Daoy (cell line): ENCODE results near the gene NAPB. TPM values are rescaled to one million over a fixed set of nuclear protein-coding genes. Genes with fewer than 3 reads are reported as not detected.
A peak's percentile ranks its signal among the peaks of the same experiment; 100 is the strongest.

Source experiments
- DNase-seq: peaks from one replicate; pipeline ENCODE4 v3.0.0-alpha.2; 2015; ENCODE audit warnings: low read depth
- total RNA-seq: library from RNA; depleted of rRNA; stranded (reverse); fragments of >200 nt; shearing (Covaris generic); gene quantifications from 2 replicates; pipeline ENCODE4 v1.2.3, GENCODE V29; 2014; rRNA removed

NAPB gene
- total RNA-seq, 1 experiment from 2014 or later = 4.8 TPM

DNA sequence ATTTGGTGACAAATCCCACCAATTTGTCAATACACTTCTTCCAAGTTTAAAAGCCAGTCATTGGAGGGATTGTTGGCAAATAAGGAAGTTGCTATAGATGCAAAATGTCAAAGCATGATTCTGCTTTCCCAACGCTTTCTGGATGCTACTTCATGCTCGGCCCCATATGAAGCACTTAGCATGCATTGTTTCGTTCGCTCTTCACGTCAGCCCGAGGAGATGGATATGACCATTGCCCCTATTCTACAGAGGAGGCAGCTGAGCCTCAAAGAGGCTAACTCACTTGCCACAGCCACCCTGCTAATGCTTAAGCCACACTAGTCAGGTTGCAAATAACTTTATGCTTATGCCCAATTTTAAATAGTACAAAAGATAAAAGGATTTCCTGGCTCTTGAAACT lies 73.5 kb downstream of the NAPB start:
- DNase-seq = no peak

DNA sequence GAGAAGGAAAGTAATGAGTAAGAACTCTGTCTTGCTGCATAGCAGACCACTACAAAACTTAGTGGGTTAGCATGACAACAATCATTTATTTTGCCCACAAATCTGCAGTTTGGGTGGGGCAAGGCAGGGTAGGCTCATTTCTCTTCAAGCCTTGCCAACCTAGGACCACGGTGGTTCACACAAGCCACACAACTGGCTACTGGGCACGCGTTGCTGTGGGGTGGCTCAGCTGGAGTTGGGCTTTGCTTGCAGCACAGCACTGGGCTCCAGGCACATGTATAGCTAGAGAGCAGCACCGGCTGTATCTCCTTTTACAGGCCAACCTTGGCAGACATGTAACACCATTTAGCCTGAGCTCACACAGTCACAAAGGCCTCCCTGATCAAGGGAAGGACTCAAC lies 75.3 kb downstream of the NAPB start:
- no peak for DNase-seq

DNA sequence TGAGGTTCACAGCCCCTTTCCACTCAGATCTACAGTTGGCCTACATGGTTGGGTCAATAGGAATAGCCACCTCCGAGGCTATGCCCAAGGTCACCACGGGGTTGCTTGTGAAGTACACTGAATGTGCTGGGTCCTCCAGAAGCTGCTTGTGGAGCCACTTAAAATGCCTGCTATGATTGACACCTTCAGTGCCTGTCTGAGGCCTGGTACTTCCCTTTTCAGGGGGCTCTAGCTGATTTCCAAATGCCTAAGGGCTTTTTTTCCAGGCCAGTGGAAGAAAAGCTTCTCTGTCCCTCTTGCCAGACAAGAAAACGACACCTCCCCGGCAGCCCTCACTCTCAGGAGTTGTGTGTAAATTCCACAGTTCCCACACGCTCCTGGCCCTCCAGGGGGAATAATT lies 77.0 kb downstream of the NAPB start:
- no peak for DNase-seq

DNA sequence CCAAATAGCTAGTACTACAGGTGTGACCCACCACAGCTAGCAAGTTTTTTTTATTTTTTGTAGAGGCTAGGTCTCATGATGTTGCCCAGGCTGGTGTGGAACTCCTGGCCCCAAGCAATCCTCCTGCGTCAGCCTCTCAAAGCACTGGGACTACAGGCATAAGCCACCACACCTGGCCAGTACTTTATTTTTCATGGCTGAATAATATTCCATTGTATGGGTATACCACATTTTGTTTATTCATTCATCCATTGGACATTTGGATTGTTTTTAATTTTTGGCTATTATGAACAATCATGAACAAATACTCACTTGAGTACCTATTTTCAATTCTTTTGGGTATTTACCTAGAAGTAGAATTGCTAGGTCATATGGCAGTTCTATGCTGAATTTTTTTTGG lies 77.7 kb downstream of the NAPB start:
- no peak for DNase-seq

DNA sequence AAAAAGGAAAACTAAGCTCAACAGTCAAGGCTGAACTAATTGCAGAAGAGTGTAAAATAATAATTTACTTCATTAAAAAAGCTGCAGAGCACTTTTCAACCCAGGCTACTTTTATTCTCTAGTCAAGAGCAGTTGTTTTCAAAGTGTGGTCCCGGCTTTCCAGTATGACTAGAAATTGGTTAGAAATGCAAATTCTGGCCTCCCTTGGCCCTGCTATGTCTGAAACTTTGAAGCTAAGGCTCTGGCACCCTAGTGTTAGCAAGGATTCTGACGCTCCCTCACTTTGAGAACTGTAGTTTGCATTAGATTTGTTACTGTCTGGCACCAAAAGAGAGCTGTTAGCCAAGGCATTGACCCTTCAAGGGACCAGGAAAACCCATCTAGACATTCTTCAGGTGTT lies 80.2 kb downstream of the NAPB start:
- DNase-seq = no peak

DNA sequence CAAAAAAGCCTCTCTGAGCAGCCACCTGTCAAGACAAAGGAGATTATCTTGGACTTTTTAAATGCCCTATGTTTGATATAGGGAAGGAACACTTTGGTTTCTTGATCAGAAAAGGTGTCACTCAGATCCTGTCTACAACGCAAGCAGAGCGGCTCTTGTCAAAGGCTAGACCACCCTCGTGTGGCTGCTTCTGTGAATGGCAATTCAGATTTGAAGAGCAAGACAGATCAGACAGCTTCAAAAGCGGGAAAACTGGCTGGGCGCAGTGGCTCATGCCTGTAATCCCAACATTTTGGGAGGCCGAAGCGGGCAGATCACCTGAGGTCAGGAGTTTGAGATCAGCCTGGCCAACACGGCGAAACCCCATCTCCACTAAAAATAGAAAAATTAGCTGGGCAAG lies 80.8 kb downstream of the NAPB start:
- peak; percentile 72 for DNase-seq

DNA sequence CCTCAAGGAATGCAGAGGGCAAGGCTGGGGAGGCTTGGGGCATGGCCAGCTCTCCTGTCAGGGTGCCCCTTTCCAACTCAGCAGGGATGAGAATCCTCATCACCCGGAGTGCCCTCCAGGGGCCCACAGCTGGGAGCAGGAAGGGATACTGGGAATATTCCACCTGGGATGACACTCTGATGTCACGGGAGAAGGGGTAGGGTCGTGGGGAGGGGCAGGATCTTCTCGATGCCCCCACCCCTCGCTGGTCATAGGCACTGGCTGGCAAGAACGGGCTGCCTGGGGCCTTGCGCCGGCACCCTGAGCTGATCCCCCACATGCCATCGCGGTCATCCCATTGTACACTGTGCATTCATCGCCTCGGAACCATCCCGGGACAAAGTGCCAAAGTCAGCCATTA lies 81.3 kb downstream of the NAPB start:
- DNase-seq = no peak

DNA sequence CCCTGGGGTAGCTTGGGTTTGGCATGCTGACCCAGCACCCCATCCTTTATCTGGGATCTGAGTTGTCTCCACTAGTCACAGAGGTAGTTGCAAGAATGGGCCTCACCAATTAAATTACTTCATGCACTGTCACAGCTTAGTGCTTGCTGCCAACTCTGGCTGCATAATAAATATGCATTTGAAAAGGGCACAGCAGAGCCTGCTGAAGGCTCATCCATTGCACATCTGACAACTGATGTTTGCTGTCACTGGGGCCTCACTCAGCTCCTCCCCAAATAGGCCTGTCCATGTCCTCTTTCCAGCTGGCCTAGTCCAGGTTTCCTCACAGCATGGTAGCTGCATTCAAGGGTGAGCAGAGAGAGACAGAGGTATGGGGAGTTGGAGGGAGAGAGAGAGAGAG lies 84.0 kb downstream of the NAPB start:
- DNase-seq = no peak

DNA sequence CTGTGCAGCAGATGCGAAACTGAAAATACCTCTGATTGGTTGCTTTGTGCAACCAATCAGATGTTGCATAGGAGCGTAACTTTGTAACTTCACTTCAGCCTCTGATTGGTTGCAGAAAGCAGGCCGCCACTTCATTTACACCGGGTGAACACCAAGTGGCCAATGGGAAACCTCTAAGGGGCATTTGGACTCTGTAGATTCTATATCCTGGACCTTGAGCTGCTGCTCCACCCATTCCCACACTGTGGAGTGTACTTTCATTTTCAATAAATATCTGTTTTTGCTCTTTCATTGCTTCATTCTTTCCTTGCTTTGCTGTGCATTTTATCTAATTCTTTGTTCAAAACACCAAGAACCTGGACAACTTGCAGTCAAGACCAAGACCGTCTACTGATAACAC lies 84.8 kb downstream of the NAPB start:
- DNase-seq = no peak

DNA sequence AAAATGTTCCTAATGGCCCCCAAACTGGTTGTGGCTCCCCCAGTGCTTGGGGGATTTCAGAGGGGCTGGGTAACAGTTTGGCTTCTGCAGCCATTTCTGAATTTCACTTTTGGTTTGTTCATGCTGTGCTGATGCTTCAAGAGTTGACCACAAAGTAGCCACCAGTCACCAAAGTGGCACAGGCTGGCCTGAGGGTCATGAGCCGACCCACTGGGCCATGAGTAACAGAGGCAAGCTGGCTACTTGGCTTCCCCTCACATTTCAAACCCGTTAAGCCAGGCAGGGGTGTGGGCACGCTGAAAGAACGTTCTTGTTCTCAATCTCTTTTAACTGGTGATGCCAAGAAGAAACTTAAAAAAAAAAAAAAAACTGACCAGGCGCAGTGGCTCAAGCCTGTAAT lies 85.8 kb downstream of the NAPB start:
- no peak for DNase-seq

DNA sequence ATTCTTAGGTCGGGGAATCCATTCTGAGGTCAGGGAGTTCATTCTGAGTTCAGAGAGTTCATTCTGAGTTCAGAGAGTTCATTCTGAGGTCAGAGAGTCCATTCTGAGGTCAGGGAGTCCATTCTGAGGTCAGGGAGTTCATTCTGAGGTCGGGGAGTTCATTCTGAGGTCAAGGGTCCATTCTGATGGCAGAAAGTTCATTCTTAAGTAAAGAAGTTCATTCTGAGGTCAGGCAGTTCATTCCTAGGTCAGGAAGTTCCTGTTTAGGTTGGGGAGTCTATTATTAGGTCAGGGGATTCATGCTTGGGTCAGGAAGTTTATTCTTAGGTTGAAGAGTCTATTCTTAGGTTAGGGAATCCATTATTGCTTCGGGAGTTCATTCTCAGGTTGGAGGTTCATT lies 87.2 kb downstream of the NAPB start:
- DNase-seq = no peak

DNA sequence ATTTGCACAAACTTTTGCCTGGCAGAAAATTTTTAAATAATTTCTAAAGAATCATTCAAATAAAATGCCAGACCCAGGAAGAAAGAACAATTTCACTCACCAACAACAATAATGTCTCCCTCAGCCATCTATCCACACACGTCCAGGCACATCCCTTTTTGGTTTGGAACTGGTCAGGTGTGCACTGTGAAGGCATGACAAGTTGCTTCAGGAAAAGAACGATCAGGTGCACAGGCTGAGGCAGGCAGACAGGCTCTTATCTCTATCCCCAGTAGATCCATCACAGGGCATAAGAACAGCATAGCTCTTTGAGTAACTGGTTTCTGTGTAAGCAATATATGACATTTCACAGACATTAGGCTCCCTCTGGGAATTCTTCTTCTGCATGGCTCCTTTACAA lies 88.8 kb downstream of the NAPB start:
- DNase-seq = no peak

DNA sequence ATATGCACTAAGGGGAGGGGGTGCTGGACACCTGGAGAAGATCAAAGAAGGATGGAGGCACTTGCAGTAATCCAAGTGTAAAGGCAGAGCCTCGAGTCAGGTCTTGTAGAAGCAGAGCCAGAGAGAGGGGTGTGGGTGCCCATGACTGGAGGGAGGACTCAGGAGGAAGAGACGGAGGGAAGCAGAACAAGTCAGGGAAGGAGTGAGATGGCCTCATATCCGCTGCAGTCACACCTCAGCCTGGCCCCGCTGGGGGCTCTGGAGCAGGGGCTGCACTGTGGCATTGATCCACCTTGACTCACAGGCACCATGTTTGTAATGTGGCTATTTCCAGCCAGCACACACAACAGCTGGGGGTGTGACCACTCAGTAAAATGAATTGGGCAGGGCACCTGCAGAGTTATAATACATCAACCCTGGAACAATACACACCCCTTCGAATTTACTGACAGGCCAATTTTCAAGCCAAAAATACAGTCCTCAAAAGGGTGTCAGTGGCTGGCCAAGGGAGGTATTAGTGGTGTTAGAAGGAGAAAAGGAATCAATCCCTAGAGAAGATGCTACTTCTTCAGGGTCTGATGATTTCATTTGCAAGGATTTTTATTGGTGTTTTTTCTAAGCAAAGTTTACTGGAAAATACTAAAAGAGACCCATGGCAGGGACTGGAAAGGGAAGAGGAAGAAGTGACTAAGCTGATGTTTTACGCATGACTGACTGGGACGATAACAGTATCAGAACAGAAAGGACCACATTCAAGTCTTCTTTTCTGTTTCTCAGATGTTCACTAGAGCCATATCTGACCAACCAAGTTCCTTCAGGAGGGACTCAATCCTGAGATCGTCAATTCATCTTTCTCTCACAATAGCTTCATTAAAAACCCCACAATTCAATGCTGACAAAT lies 89.6 kb downstream of the NAPB start:
- DNase-seq = peak; percentile 57

DNA sequence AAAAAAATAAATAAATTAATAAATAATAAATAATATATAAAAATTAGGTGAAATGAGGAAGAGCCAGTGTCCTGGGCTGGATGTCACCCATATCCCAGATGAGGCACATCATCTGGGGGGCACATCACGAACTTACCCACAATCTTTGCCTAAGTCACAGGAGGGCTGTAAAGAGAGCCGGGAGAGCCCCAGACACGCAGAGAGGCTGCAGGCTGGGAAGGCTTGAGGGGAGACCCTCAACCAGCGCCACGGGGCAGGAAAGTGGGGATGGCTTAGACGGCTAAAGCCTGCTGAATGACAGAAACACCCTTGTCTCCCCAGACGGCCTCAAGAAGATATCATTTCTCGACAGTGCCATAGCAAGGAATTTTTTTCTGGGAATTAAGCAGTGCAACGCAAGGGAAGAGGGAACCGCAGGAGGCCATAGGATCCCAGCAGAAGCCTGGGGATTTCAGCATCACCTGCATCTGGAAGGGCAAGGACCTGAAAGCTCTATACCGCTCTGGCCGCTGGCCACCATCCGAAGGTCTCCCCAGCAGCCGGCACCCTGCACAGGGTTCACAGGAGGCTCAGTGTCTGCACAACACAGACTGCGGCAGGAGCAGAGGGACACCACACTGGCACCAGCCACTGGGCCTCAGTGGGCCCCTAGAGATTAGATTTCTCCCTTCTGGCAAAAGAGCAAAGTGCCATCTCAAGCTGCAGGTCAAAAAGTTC lies 93.5 kb downstream of the NAPB start:
- DNase-seq = no peak

DNA sequence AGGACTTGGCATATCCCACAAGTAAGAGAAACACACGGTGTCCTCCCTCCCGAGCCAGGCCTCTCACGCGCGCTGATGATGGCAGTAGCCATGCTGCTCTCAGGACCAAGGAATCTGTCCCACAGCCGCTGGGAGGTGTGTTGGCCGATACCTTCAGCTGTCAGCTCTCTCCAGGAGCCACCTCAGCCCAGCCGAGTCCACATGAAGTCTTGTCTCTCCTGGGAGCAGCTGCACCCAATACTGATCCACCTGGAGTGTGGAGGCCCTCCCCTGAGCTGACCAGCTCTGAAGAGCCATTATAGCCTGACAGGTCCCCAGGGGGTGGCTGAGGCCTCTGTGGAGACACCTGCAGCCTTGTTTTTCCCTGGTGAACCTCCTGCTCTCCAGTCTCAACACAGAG lies 94.5 kb downstream of the NAPB start:
- DNase-seq = no peak

DNA sequence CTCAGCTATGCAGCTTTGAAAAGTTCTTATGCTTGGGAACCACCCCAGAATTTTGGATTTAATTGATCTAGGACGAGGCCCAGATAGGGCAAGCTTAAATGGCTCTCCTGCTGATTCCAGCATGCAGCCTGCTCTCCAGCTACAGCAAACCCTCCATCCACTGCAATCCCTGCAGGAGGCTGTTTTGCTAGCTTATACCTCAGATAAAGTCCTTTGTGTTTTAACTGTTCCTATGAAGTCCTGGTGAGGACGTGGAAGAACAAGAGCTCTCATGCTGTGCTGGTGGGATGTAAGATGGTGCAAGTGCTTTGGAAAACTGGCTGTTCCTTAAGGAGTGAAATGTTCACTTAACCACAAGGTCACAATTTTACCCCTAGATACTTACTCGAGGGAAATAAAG lies 96.2 kb downstream of the NAPB start:
- no peak for DNase-seq

Other genes with a start within 250 kb of the NAPB start
- 69.6 and 81.5 TPM in 2 replicates for gene NXT1, start 70.7 kb downstream of the NAPB start, total RNA-seq
- 5.8 and 8.1 TPM in 2 replicates for gene GZF1, start 59.3 kb downstream of the NAPB start, total RNA-seq
- gene CSTL1, start 18.2 kb upstream of the NAPB start, total RNA-seq = not detected in 2 replicates
- not detected in 2 replicates for gene CST11, start 31.4 kb upstream of the NAPB start, total RNA-seq
- not detected in 2 replicates for gene CST8, start 69.6 kb upstream of the NAPB start, total RNA-seq
- gene CST9L, start 147.0 kb upstream of the NAPB start, total RNA-seq = not detected in 2 replicates
- gene CST9, start 184.4 kb upstream of the NAPB start, total RNA-seq = not detected in 2 replicates
- gene CST3, start 216.5 kb upstream of the NAPB start, total RNA-seq = 46.3 and 46.6 TPM in 2 replicates